EL (cell line): ENCODE results near the gene DRC1.

Experiments used
- DNase-seq: peaks from one replicate; pipeline ENCODE4 v3.0.0-alpha.2; 2016

Gene DRC1

GRCh38 chr2:26503231-26503880 is 101.6 kb downstream of the DRC1 start:
- DNase-seq, result peak; percentile 76

DNA sequence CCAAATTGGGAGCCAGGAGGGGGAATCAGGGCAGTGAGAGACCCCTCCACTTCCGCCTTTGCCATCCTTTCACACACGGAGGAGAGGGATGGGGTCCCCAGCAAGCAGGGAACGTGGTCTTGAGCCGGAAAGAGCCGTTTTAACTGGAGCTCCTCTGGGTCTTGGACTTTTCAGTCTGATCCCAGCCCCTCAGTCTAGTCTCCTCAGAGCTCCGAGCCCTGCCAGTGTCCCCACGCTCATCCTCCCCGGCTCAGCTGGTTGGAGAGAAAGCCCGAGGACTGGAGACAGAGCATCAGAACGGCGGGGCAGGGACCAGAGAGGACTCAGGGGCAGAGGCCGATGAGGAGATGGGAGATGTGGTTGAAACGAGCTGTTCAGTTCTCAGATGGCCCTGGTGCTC is 102.3 kb downstream of the DRC1 start:
- no peak for DNase-seq

DNA sequence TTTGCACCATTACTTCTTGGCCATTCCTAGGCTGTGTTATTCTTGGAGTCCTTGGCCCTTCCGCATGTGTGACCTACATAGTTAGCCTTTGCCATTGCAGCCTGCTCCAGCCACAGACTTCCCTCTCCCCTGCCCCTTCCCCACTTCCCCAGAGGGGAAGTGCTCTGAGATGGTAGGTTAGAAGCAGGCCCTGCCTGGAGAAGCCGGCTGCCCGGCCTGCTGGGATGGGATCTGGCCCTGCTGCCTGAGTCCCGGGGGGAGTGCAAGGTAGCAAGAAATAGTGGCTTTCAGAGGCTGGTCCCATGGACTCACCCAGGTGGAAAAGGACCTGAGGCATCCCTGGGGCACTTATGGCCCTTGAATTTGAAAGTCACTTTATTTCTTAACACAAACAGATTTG is 104.6 kb downstream of the DRC1 start:
- DNase-seq, result no peak
